Activated CD8-positive, alpha-beta T cell treated with anti-CD3 and anti-CD28 coated beads, Interleukin-2, amount 10 ng/mL, durations not matched to agents 7 days and 5 days (primary cell): ENCODE results near the gene FIGNL2. TPM values are rescaled to one million over a fixed set of nuclear protein-coding genes. Genes with fewer than 3 reads are reported as not detected.

Experiments
- ATAC-seq: fragments of 150-1000 bp; cut with Tn5 transposase; one replicate; pipeline ENCODE4 v1.10.0; 2021; ENCODE audit warnings: moderate library complexity
- CTCF ChIA-PET: fragments of 350-600 bp; sonication (Branson Sonifier 250); formaldehyde crosslinking; loops from one replicate; lab custom pipeline; 2021; ENCODE audit warnings: antibody characterized with exemption; lab: Charles Lee
- POLR2A ChIA-PET: fragments of 350-600 bp; sonication (Branson Sonifier 250); formaldehyde crosslinking; loops from one replicate; lab custom pipeline; 2021; ENCODE audit warnings: antibody characterized with exemption; lab: Charles Lee
- DNase-seq: peaks from one replicate; pipeline ENCODE4 v3.0.0-alpha.2; 2020
- H3K27ac Mint-ChIP-seq: one replicate; pipeline ENCODE4 v1.8.0; 2021; ENCODE audit warnings: mild to moderate bottlenecking, mixed read lengths
- H3K27me3 Mint-ChIP-seq: one replicate; pipeline ENCODE4 v1.8.0; 2021; ENCODE audit warnings: low read depth, mixed read lengths
- H3K36me3 Mint-ChIP-seq: one replicate; pipeline ENCODE4 v1.8.0; 2021; ENCODE audit warnings: low read depth, mixed read lengths
- H3K4me1 Mint-ChIP-seq: one replicate; pipeline ENCODE4 v1.8.0; 2021; ENCODE audit warnings: low read depth, mixed read lengths
- H3K4me3 Mint-ChIP-seq: one replicate; pipeline ENCODE4 v1.8.0; 2021; ENCODE audit warnings: mild to moderate bottlenecking, mixed read lengths
- H3K9me3 Mint-ChIP-seq: one replicate; pipeline ENCODE4 v1.8.0; 2022; ENCODE audit warnings: mixed read lengths; ENCODE audit not compliant: insufficient read depth
- total RNA-seq, 2 experiments: library from RNA; stranded (reverse); gene quantifications; one replicate each; pipeline ENCODE4 v1.2.3, GENCODE V29; 2021

FIGNL2 gene
- total RNA-seq, 2 experiments from 2014 or later, result 0.32 to 0.37 TPM

GRCh38 chr12:51850081-51850964, 1.8 kb upstream of the FIGNL2 start:
- ATAC-seq (no peak), DNase-seq (no peak)
- Mint-ChIP-seq H3K9me3 (no peaks in the 10 kb centered on the region), H3K27ac (no peak overlapping the region), H3K4me1 (peaks cover 16% of the 10 kb centered on the region), H3K27me3 (peaks cover 48% of the 10 kb centered on the region), H3K36me3 (no peaks in the 10 kb centered on the region), H3K4me3 (no peak overlapping the region)
- ChIA-PET CTCF (no interaction called here), POLR2A (interaction anchor here (0.9 kb wide), 1 partner anchor 72 kb away, joined by 3 read pairs; no protein-coding TSS in a partner anchor)

GRCh38 chr12:51848841-51849735, 570 bp upstream of the FIGNL2 start:
- ATAC-seq (no peak), DNase-seq (no peak)
- H3K9me3 Mint-ChIP-seq, result no peaks in the 10 kb centered on the region
- H3K4me3 Mint-ChIP-seq, result no peak overlapping the region
- H3K27me3 Mint-ChIP-seq, result peaks cover 60% of the 10 kb centered on the region
- ChIA-PET CTCF (no interaction called here), POLR2A (interaction anchor here (0.9 kb wide), 1 partner anchor 73 kb away, joined by 3 read pairs; no protein-coding TSS in a partner anchor)
- H3K36me3 Mint-ChIP-seq, result no peaks in the 10 kb centered on the region
- peaks cover 16% of the 10 kb centered on the region for H3K4me1 Mint-ChIP-seq
- H3K27ac Mint-ChIP-seq, result no peak overlapping the region

GRCh38 chr12:51847643-51848325, 734 bp downstream of the FIGNL2 start:
- CTCF ChIA-PET, result no interaction called here
- H3K4me1 Mint-ChIP-seq, result peaks cover 16% of the 10 kb centered on the region
- no peak for ATAC-seq
- POLR2A ChIA-PET, result no interaction called here
- H3K36me3 Mint-ChIP-seq, result no peaks in the 10 kb centered on the region
- no peak overlapping the region for H3K4me3 Mint-ChIP-seq
- no peak overlapping the region for H3K27ac Mint-ChIP-seq
- H3K27me3 Mint-ChIP-seq, result peaks cover 59% of the 10 kb centered on the region
- no peak for DNase-seq
- no peaks in the 10 kb centered on the region for H3K9me3 Mint-ChIP-seq

- Mint-ChIP-seq H3K27me3 (peaks cover 53% of the 10 kb centered on the region), H3K36me3 (no peaks in the 10 kb centered on the region), H3K4me3 (peak overlapping the region; percentile 54), H3K9me3 (no peaks in the 10 kb centered on the region), H3K4me1 (peaks cover 16% of the 10 kb centered on the region), H3K27ac (no peak overlapping the region)
- CTCF ChIA-PET, result no interaction called here
- DNase-seq (peak; percentile 51), ATAC-seq (peak; percentile 57)
- POLR2A ChIA-PET, result no interaction called here
Measured at GRCh38 chr12:51846911-51847642, 1.4 kb downstream of the FIGNL2 start.

GRCh38 chr12:51846271-51846691, 2.2 kb downstream of the FIGNL2 start:
- ChIA-PET CTCF (no interaction called here), POLR2A (no interaction called here)
- Mint-ChIP-seq H3K4me1 (peaks cover 8% of the 10 kb centered on the region), H3K27ac (no peak overlapping the region), H3K27me3 (peaks cover 48% of the 10 kb centered on the region), H3K9me3 (no peaks in the 10 kb centered on the region), H3K4me3 (no peak overlapping the region), H3K36me3 (no peaks in the 10 kb centered on the region)
- ATAC-seq, result no peak
- DNase-seq, result no peak

GRCh38 chr12:51845482-51845881, 3.0 kb downstream of the FIGNL2 start:
- ATAC-seq (no peak), DNase-seq (no peak)
- Mint-ChIP-seq H3K36me3 (no peaks in the 10 kb centered on the region), H3K4me1 (peaks cover 4% of the 10 kb centered on the region), H3K27me3 (peaks cover 41% of the 10 kb centered on the region), H3K27ac (no peak overlapping the region), H3K9me3 (no peaks in the 10 kb centered on the region), H3K4me3 (no peak overlapping the region)
- CTCF ChIA-PET, result no interaction called here
- POLR2A ChIA-PET, result no interaction called here

GRCh38 chr12:51844854-51845253, 3.7 kb downstream of the FIGNL2 start:
- H3K27me3 Mint-ChIP-seq, result peaks cover 39% of the 10 kb centered on the region
- H3K4me1 Mint-ChIP-seq, result peaks cover 4% of the 10 kb centered on the region
- H3K27ac Mint-ChIP-seq, result no peak overlapping the region
- no peaks in the 10 kb centered on the region for H3K36me3 Mint-ChIP-seq
- H3K4me3 Mint-ChIP-seq, result no peak overlapping the region
- CTCF ChIA-PET, result interaction anchor here (0.7 kb wide), 1 partner anchor 30 kb away, joined by 3 read pairs; no protein-coding TSS in a partner anchor
- ATAC-seq (no peak), DNase-seq (no peak)
- POLR2A ChIA-PET, result no interaction called here
- no peaks in the 10 kb centered on the region for H3K9me3 Mint-ChIP-seq

GRCh38 chr12:51841727-51842126, 6.8 kb downstream of the FIGNL2 start:
- ChIA-PET CTCF (no interaction called here), POLR2A (no interaction called here)
- DNase-seq (no peak), ATAC-seq (no peak)
- Mint-ChIP-seq H3K4me3 (no peak overlapping the region), H3K4me1 (peaks cover 1% of the 10 kb centered on the region), H3K9me3 (no peaks in the 10 kb centered on the region), H3K27me3 (peaks cover 34% of the 10 kb centered on the region), H3K27ac (no peak overlapping the region), H3K36me3 (no peaks in the 10 kb centered on the region)

- no peak for ATAC-seq
- Mint-ChIP-seq H3K27ac (no peak overlapping the region), H3K9me3 (no peaks in the 10 kb centered on the region), H3K27me3 (peaks cover 28% of the 10 kb centered on the region), H3K36me3 (no peaks in the 10 kb centered on the region), H3K4me1 (no peaks in the 10 kb centered on the region), H3K4me3 (no peak overlapping the region)
- CTCF ChIA-PET, result interaction anchor here (1.2 kb wide), 1 partner anchor 20 kb away, joined by 3 read pairs; no protein-coding TSS in a partner anchor
- no peak for DNase-seq
- POLR2A ChIA-PET, result no interaction called here
Measured at GRCh38 chr12:51840966-51841365, 7.6 kb downstream of the FIGNL2 start.

GRCh38 chr12:51839310-51839947, 9.1 kb downstream of the FIGNL2 start:
- POLR2A ChIA-PET, result no interaction called here
- DNase-seq, result no peak
- CTCF ChIA-PET, result interaction anchor here (0.6 kb wide), 1 partner anchor 415 kb away, joined by 3 read pairs; no protein-coding TSS in a partner anchor
- Mint-ChIP-seq H3K27ac (no peak overlapping the region), H3K9me3 (no peaks in the 10 kb centered on the region), H3K27me3 (peaks cover 21% of the 10 kb centered on the region), H3K4me1 (no peaks in the 10 kb centered on the region), H3K4me3 (no peak overlapping the region), H3K36me3 (no peaks in the 10 kb centered on the region)
- ATAC-seq, result no peak
